Transverse colon (tissue), 3 donors: ENCODE measurements around the gene RPL13A.

Experiments
- CTCF ChIP-seq, 5 experiments: fragments of 200-600 bp in 3 of 5; fragments of 450-650 bp in 2 of 5; sonication (generic) in 3 of 5; IDR thresholded peaks; 1 replicate in 2 of 5; 2 replicates in 3 of 5; pipeline ENCODE4 v1.5.1; 2016 to 2017; ENCODE audit warnings: antibody characterized with exemption in 5 of 5, inconsistent platforms in 3 of 5, mild to moderate bottlenecking in 2 of 5, moderate library complexity in 1 of 5
- POLR2A ChIP-seq: fragments of 450-650 bp; IDR thresholded peaks from one replicate; pipeline ENCODE4 v1.6.1; 2016; ENCODE audit warnings: antibody characterized with exemption, mild to moderate bottlenecking, moderate library complexity

GRCh38 chr19:49463960-49464740, 23.3 kb upstream of the RPL13A start:
- no peak for TF ChIP-seq CTCF (IDR thresholded peaks at IDR 0.05)
- no peak for TF ChIP-seq POLR2A
